HuH-7 (cell line): ENCODE results near the gene SEPTIN5.
"Not testable (repeated sequence)": the region's sequence is repeated elsewhere in the genome, so short reads cannot be mapped to it uniquely, and the experiment has no call there.

ENCODE experiments used
- DNase-seq: peaks from one replicate; pipeline ENCODE4 v3.0.0; 2011; ENCODE audit warnings: low spot score

Gene SEPTIN5

GRCh38 chr22:19720150-19720827 is 6.0 kb downstream of the SEPTIN5 start:
- DNase-seq: no peak

- DNase-seq: no peak
Observed at GRCh38 chr22:19720999-19721329, 6.7 kb downstream of the SEPTIN5 start.

- DNase-seq: no peak
Observed at GRCh38 chr22:19721330-19722177, 7.3 kb downstream of the SEPTIN5 start.

- DNase-seq: no peak
Observed at GRCh38 chr22:19722178-19722981, 8.1 kb downstream of the SEPTIN5 start.

- DNase-seq: no peak
Observed at GRCh38 chr22:19722982-19723231, 8.6 kb downstream of the SEPTIN5 start.

- peak; percentile 75 for DNase-seq
Observed at GRCh38 chr22:19723232-19723982, 9.1 kb downstream of the SEPTIN5 start, which contains the start of gene GP1BB. Gene GP1BB (plus strand): TSS chr22:19723539. CDS start chr22:19723570, 31 bp downstream.

GRCh38 chr22:19723983-19724827 is 9.9 kb downstream of the SEPTIN5 start:
- DNase-seq: peak; percentile 89

GRCh38 chr22:19724927-19725661 is 10.8 kb downstream of the SEPTIN5 start:
- DNase-seq: no peak

GRCh38 chr22:19726064-19726788 is 11.9 kb downstream of the SEPTIN5 start:
- DNase-seq: not testable (repeated sequence)

GRCh38 chr22:19727310-19728150 is 13.2 kb downstream of the SEPTIN5 start:
- no peak for DNase-seq

GRCh38 chr22:19728271-19728670 is 14.0 kb downstream of the SEPTIN5 start:
- DNase-seq: no peak

- DNase-seq: no peak
Observed at GRCh38 chr22:19728836-19729235, 14.5 kb downstream of the SEPTIN5 start.

- no peak for DNase-seq
Observed at GRCh38 chr22:19729507-19729906, 15.2 kb downstream of the SEPTIN5 start.

- no peak for DNase-seq
Observed at GRCh38 chr22:19730198-19730597, 15.9 kb downstream of the SEPTIN5 start.

GRCh38 chr22:19730655-19731360 is 16.5 kb downstream of the SEPTIN5 start:
- peak; percentile 97 for DNase-seq

GRCh38 chr22:19731361-19732135 is 17.2 kb downstream of the SEPTIN5 start:
- DNase-seq: no peak

GRCh38 chr22:19732403-19733113 is 18.3 kb downstream of the SEPTIN5 start:
- no peak for DNase-seq
